Astrocyte (in vitro differentiated cells and primary cell): ENCODE measurements around the gene FRMD5. TPM values are rescaled to one million over a fixed set of nuclear protein-coding genes. Genes with fewer than 3 reads are reported as not detected.

Source experiments
- DNase-seq: peaks from one replicate; pipeline ENCODE4 v3.0.0-alpha.2; 2010; ENCODE audit warnings: low read depth
- FAIRE-seq: peaks from 2 replicates; lab custom pipeline; 2011; peaks lifted over from hg19 to GRCh38; lab: Jason Lieb, UNC
- H2AFZ ChIP-seq: 2 replicates; pipeline ENCODE4 v1.6.0; 2012; ENCODE audit warnings: low read depth, low read length, inconsistent platforms
- H3K27ac ChIP-seq: 2 replicates; pipeline ENCODE4 v1.5.1; 2011; ENCODE audit warnings: low read depth, low read length, inconsistent platforms
- H3K27me3 ChIP-seq: 2 replicates; pipeline ENCODE4 v1.6.0; 2011; ENCODE audit warnings: low read length, inconsistent platforms; ENCODE audit not compliant: insufficient read depth
- H3K36me3 ChIP-seq: 2 replicates; pipeline ENCODE4 v1.5.1; 2011; ENCODE audit warnings: low read length, inconsistent platforms; ENCODE audit not compliant: insufficient read depth
- H3K4me1 ChIP-seq: 2 replicates; pipeline ENCODE4 v1.5.1; 2011; ENCODE audit warnings: low read length, inconsistent platforms; ENCODE audit not compliant: insufficient read depth
- H3K4me2 ChIP-seq: 2 replicates; pipeline ENCODE4 v1.6.0; 2012; ENCODE audit warnings: low read length, inconsistent platforms
- H3K4me3 ChIP-seq: 2 replicates; pipeline ENCODE4 v1.5.1; 2011; ENCODE audit warnings: low read depth, mild to moderate bottlenecking, low read length, inconsistent platforms; ENCODE audit not compliant: insufficient read depth
- H3K79me2 ChIP-seq: 2 replicates; pipeline ENCODE4 v1.6.0; 2012; ENCODE audit warnings: mild to moderate bottlenecking, low read length, inconsistent platforms; ENCODE audit not compliant: insufficient read depth
- H3K9ac ChIP-seq: 2 replicates; pipeline ENCODE4 v1.6.0; 2012; ENCODE audit warnings: mild to moderate bottlenecking, low read length, inconsistent platforms
- H3K9me3 ChIP-seq: 2 replicates; pipeline ENCODE4 v1.5.1; 2012; ENCODE audit warnings: low read depth, mild to moderate bottlenecking, low read length, inconsistent platforms; ENCODE audit not compliant: insufficient read depth
- H4K20me1 ChIP-seq: 2 replicates; pipeline ENCODE4 v1.6.0; 2012; ENCODE audit warnings: low read length, inconsistent platforms; ENCODE audit not compliant: insufficient read depth
- H3K27ac Mint-ChIP-seq: one replicate; pipeline ENCODE4 v1.8.0; 2021; ENCODE audit warnings: mild to moderate bottlenecking, mixed read lengths; ENCODE audit not compliant: unreplicated experiment
- H3K27me3 Mint-ChIP-seq: one replicate; pipeline ENCODE4 v1.8.0; 2021; ENCODE audit warnings: low read depth, mixed read lengths; ENCODE audit not compliant: unreplicated experiment
- H3K36me3 Mint-ChIP-seq: one replicate; pipeline ENCODE4 v1.8.0; 2021; ENCODE audit warnings: low read depth, mixed read lengths; ENCODE audit not compliant: unreplicated experiment
- H3K4me1 Mint-ChIP-seq: one replicate; pipeline ENCODE4 v1.8.0; 2021; ENCODE audit warnings: low read depth, mixed read lengths; ENCODE audit not compliant: unreplicated experiment
- H3K4me3 Mint-ChIP-seq: one replicate; pipeline ENCODE4 v1.8.0; 2021; ENCODE audit warnings: mild to moderate bottlenecking, moderate library complexity, mixed read lengths; ENCODE audit not compliant: unreplicated experiment
- H3K9me3 Mint-ChIP-seq: one replicate; pipeline ENCODE4 v1.8.0; 2021; ENCODE audit warnings: mild to moderate bottlenecking, mixed read lengths; ENCODE audit not compliant: unreplicated experiment
- CTCF ChIP-seq: IDR thresholded peaks from 2 replicates; pipeline ENCODE4 v1.5.1; 2011; ENCODE audit warnings: low read depth, mild to moderate bottlenecking, inconsistent platforms, low read length, moderate library complexity; ENCODE audit not compliant: insufficient read depth
- EZH2 ChIP-seq: IDR thresholded peaks from 2 replicates; pipeline ENCODE4 v1.6.1; 2012; ENCODE audit warnings: mild to moderate bottlenecking, low read length, inconsistent platforms; ENCODE audit not compliant: insufficient read depth
- total RNA-seq: library from RNA; stranded (reverse); gene quantifications from 2 replicates; pipeline ENCODE4 v1.2.1, GENCODE V29; 2021

FRMD5 gene
- total RNA-seq, 1 donor from 2014 or later = 19.6 TPM

- FAIRE-seq = no peak
- H3K27me3 Mint-ChIP-seq = no peaks in the 10 kb centered on the region
- peaks cover 8% of the 10 kb centered on the region for H3K4me1 Mint-ChIP-seq
- H3K9me3 ChIP-seq = no peaks in the 10 kb centered on the region
- H3K9me3 Mint-ChIP-seq = no peaks in the 10 kb centered on the region
- no peaks in the 10 kb centered on the region for H3K27me3 ChIP-seq
- H3K9ac ChIP-seq = no peak overlapping the region
- H3K79me2 ChIP-seq = no peaks in the 10 kb centered on the region
- H4K20me1 ChIP-seq = no peaks in the 10 kb centered on the region
- H3K27ac ChIP-seq = no peak overlapping the region
- TF ChIP-seq EZH2 = no peak
- no peak for TF ChIP-seq CTCF
- peaks cover 3% of the 10 kb centered on the region for H3K4me1 ChIP-seq
- DNase-seq = no peak
- H3K4me3 Mint-ChIP-seq = no peak overlapping the region
- H3K36me3 ChIP-seq = peaks cover 2% of the 10 kb centered on the region
- H3K36me3 Mint-ChIP-seq = peaks cover 37% of the 10 kb centered on the region
- peak overlapping the region; percentile 53 for H3K27ac Mint-ChIP-seq
- no peak overlapping the region for H2AFZ ChIP-seq
- no peak overlapping the region for H3K4me2 ChIP-seq
- no peak overlapping the region for H3K4me3 ChIP-seq
Observed at GRCh38 chr15:43901495-43901894, 293.6 kb downstream of the FRMD5 start.

- FAIRE-seq = no peak
- Mint-ChIP-seq H3K27me3 (no peaks in the 10 kb centered on the region), H3K27ac (no peak overlapping the region), H3K36me3 (peaks cover 36% of the 10 kb centered on the region), H3K4me1 (peaks cover 8% of the 10 kb centered on the region), H3K4me3 (no peak overlapping the region), H3K9me3 (no peaks in the 10 kb centered on the region)
- H3K27me3 ChIP-seq = no peaks in the 10 kb centered on the region
- no peak overlapping the region for H3K4me2 ChIP-seq
- no peaks in the 10 kb centered on the region for H4K20me1 ChIP-seq
- H3K4me1 ChIP-seq = peaks cover 3% of the 10 kb centered on the region
- no peak overlapping the region for H3K9ac ChIP-seq
- no peak overlapping the region for H3K27ac ChIP-seq
- no peaks in the 10 kb centered on the region for H3K79me2 ChIP-seq
- H3K4me3 ChIP-seq = no peak overlapping the region
- TF ChIP-seq CTCF (no peak), EZH2 (no peak)
- DNase-seq = no peak
- H2AFZ ChIP-seq = no peak overlapping the region
- peaks cover 4% of the 10 kb centered on the region for H3K36me3 ChIP-seq
- no peaks in the 10 kb centered on the region for H3K9me3 ChIP-seq
Observed at GRCh38 chr15:43900996-43901395, 294.1 kb downstream of the FRMD5 start.

- Mint-ChIP-seq H3K27me3 (no peaks in the 10 kb centered on the region), H3K9me3 (no peaks in the 10 kb centered on the region), H3K4me1 (peaks cover 8% of the 10 kb centered on the region), H3K4me3 (no peak overlapping the region), H3K27ac (peak overlapping the region; percentile 53), H3K36me3 (peaks cover 38% of the 10 kb centered on the region)
- no peaks in the 10 kb centered on the region for H4K20me1 ChIP-seq
- H3K9me3 ChIP-seq = no peaks in the 10 kb centered on the region
- no peak overlapping the region for H3K27ac ChIP-seq
- no peak overlapping the region for H3K4me3 ChIP-seq
- H3K79me2 ChIP-seq = no peaks in the 10 kb centered on the region
- FAIRE-seq = no peak
- no peak overlapping the region for H3K9ac ChIP-seq
- no peak overlapping the region for H2AFZ ChIP-seq
- H3K4me2 ChIP-seq = no peak overlapping the region
- H3K36me3 ChIP-seq = peaks cover 13% of the 10 kb centered on the region
- DNase-seq = no peak
- H3K4me1 ChIP-seq = peaks cover 3% of the 10 kb centered on the region
- TF ChIP-seq CTCF (no peak), EZH2 (no peak)
- H3K27me3 ChIP-seq = no peaks in the 10 kb centered on the region
Observed at GRCh38 chr15:43899928-43900327, 295.1 kb downstream of the FRMD5 start.
